ENCODE results near the gene PCED1B. TPM values are rescaled to one million over a fixed set of nuclear protein-coding genes. Genes with fewer than 3 reads are reported as not detected.
"Not testable (repeated sequence)": the region's sequence is repeated elsewhere in the genome, so short reads cannot be mapped to it uniquely, and the experiment has no call there.

The PCED1B gene
- total and polyA plus RNA-seq, 2 donors (not counting 1 experiment from before 2014, with no cell fraction given), result 0.33 to 0.83 TPM

DNA sequence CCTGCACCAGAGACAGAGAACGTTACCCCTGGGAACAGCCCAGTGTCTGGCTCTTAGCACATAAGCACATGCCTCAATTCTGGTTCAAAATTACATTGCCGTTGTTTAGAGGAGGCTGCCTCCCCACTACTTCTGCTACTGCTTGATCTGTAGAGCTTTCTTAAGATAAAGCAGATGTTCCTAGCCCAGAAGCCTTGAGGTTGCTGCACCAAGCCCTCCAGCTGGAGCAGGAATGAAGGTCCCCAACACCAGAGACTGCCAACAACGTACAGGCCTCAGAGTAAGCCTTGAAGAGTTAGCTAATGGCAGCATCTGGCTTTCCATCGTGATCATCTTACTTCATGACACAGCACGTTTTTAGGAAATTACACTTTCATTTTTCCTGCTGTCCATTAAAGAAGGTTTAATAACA is 35.1 kb downstream of the PCED1B start:
- H3K9ac ChIP-seq (ENCODE audit: insufficient read depth, low read length), result no peak overlapping the region
- H3K27ac ChIP-seq (ENCODE audit: insufficient read depth, low read length), result no peak overlapping the region
- peak overlapping the region; percentile 37 for H2AFZ ChIP-seq (ENCODE audit: low read length)
- no peaks in the 10 kb centered on the region for H3K4me1 ChIP-seq (ENCODE audit: control insufficient read depth, extremely low read depth, insufficient read depth, low read length)
- no peaks in the 10 kb centered on the region for H3K27me3 ChIP-seq (ENCODE audit: control insufficient read depth, insufficient read depth, low read length)
- H4K20me1 ChIP-seq (ENCODE audit: control insufficient read depth, extremely low read depth, insufficient read depth, low read length), result no peaks in the 10 kb centered on the region
- H3K4me2 ChIP-seq (ENCODE audit: extremely low read depth, insufficient read depth, low read length), result no peak overlapping the region
- H3K4me3 ChIP-seq (replicated peaks in 1 of 4; ENCODE audit: control extremely low read depth in 1 of 4, insufficient read depth in 1 of 4, low read depth in 3 of 4, low read length in 4 of 4), result no peak overlapping the region
- TF ChIP-seq, protein P1, sequence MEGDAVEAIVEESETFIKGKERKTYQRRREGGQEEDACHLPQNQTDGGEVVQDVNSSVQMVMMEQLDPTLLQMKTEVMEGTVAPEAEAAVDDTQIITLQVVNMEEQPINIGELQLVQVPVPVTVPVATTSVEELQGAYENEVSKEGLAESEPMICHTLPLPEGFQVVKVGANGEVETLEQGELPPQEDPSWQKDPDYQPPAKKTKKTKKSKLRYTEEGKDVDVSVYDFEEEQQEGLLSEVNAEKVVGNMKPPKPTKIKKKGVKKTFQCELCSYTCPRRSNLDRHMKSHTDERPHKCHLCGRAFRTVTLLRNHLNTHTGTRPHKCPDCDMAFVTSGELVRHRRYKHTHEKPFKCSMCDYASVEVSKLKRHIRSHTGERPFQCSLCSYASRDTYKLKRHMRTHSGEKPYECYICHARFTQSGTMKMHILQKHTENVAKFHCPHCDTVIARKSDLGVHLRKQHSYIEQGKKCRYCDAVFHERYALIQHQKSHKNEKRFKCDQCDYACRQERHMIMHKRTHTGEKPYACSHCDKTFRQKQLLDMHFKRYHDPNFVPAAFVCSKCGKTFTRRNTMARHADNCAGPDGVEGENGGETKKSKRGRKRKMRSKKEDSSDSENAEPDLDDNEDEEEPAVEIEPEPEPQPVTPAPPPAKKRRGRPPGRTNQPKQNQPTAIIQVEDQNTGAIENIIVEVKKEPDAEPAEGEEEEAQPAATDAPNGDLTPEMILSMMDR (conservative IDR thresholded peaks at IDR 0.05 in 1 of 2, IDR thresholded peaks at IDR 0.05 in 1 of 2; ENCODE audit: low read depth in 1 of 2, low read length in 2 of 2), result no peak
- TF ChIP-seq EZH2 (IDR thresholded peaks at IDR 0.05; ENCODE audit: low read length, missing control alignments), result no peak
- no peaks in the 10 kb centered on the region for H3K79me2 ChIP-seq (ENCODE audit: control insufficient read depth, insufficient read depth, low read length)
- H3K36me3 ChIP-seq (ENCODE audit: control insufficient read depth, insufficient read depth, low read length), result no peaks in the 10 kb centered on the region
- no peaks in the 10 kb centered on the region for H3K9me3 ChIP-seq (ENCODE audit: control insufficient read depth, insufficient read depth, low read depth, low read length)
- no peak for DNase-seq (ENCODE audit: low read depth in 2 of 2)

DNA sequence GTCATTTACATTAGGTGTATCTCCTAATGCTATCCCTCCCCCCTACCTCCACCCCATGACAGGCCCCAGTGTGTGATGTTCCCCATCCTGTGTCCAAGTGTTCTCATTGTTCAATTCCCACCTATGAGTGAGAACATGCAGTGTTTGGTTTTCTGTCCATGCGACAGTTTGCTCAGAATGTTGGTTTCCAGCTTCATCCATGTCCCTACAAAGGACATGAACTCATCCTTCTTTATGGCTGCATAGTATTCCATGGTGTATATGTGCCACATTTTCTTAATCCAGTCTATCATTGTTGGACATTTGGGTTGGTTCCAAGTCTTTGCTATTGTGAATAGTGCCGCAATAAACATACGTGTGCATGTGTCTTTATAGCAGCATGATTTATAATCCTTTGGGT is 37.9 kb downstream of the PCED1B start:
- H3K27me3 ChIP-seq (ENCODE audit: control insufficient read depth, insufficient read depth, low read length); H3K36me3 ChIP-seq (ENCODE audit: control insufficient read depth, insufficient read depth, low read length); H3K27ac ChIP-seq (ENCODE audit: insufficient read depth, low read length); H2AFZ ChIP-seq (ENCODE audit: low read length); H3K9ac ChIP-seq (ENCODE audit: insufficient read depth, low read length); H3K79me2 ChIP-seq (ENCODE audit: control insufficient read depth, insufficient read depth, low read length); H3K9me3 ChIP-seq (ENCODE audit: control insufficient read depth, insufficient read depth, low read depth, low read length); H4K20me1 ChIP-seq (ENCODE audit: control insufficient read depth, extremely low read depth, insufficient read depth, low read length); DNase-seq (ENCODE audit: low read depth in 2 of 2); H3K4me2 ChIP-seq (ENCODE audit: extremely low read depth, insufficient read depth, low read length); H3K4me3 ChIP-seq (replicated peaks in 1 of 4; ENCODE audit: control extremely low read depth in 1 of 4, insufficient read depth in 1 of 4, low read depth in 3 of 4, low read length in 4 of 4); H3K4me1 ChIP-seq (ENCODE audit: control insufficient read depth, extremely low read depth, insufficient read depth, low read length): not testable (repeated sequence)

DNA sequence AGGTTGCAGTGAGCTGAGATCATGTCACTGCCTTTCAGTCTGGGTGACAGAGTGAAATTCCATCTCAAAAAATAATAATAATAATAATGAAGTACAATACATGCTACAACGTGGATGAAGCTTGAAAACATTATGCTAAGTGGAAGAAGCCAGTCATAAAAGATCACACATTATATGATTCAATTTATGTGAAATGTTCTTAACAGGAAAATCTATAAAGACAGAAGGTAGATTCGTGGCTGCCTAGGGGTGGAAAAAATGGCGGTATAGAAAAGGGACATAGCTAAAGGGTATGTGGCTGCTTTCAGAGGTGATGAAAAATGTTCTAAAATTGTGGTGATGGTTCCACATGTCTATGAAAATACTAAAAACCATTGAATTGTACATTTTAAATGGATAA is 41.3 kb downstream of the PCED1B start:
- no peaks in the 10 kb centered on the region for H3K79me2 ChIP-seq (ENCODE audit: control insufficient read depth, insufficient read depth, low read length)
- DNase-seq (ENCODE audit: low read depth in 2 of 2), result no peak
- H3K27me3 ChIP-seq (ENCODE audit: control insufficient read depth, insufficient read depth, low read length), result no peaks in the 10 kb centered on the region
- no peak overlapping the region for H3K4me3 ChIP-seq (replicated peaks in 1 of 4; ENCODE audit: control extremely low read depth in 1 of 4, insufficient read depth in 1 of 4, low read depth in 3 of 4, low read length in 4 of 4)
- H2AFZ ChIP-seq (ENCODE audit: low read length), result no peak overlapping the region
- H3K4me2 ChIP-seq (ENCODE audit: extremely low read depth, insufficient read depth, low read length), result no peak overlapping the region
- no peak overlapping the region for H3K27ac ChIP-seq (ENCODE audit: insufficient read depth, low read length)
- no peak overlapping the region for H3K9ac ChIP-seq (ENCODE audit: insufficient read depth, low read length)
- H3K4me1 ChIP-seq (ENCODE audit: control insufficient read depth, extremely low read depth, insufficient read depth, low read length), result peaks cover 4% of the 10 kb centered on the region
- H3K36me3 ChIP-seq (ENCODE audit: control insufficient read depth, insufficient read depth, low read length), result no peaks in the 10 kb centered on the region
- TF ChIP-seq, protein P1 (conservative IDR thresholded peaks at IDR 0.05 in 1 of 2, IDR thresholded peaks at IDR 0.05 in 1 of 2; ENCODE audit: low read depth in 1 of 2, low read length in 2 of 2), result no peak
- no peak for TF ChIP-seq EZH2 (IDR thresholded peaks at IDR 0.05; ENCODE audit: low read length, missing control alignments)
- no peaks in the 10 kb centered on the region for H3K9me3 ChIP-seq (ENCODE audit: control insufficient read depth, insufficient read depth, low read depth, low read length)
- H4K20me1 ChIP-seq (ENCODE audit: control insufficient read depth, extremely low read depth, insufficient read depth, low read length), result no peaks in the 10 kb centered on the region

All from fibroblast of lung (primary cell).